ENCODE measurements around the gene SHROOM3. TPM values are rescaled to one million over a fixed set of nuclear protein-coding genes. Genes with fewer than 3 reads are reported as not detected.
A peak's percentile ranks its signal among the peaks of the same experiment; 100 is the strongest.

Gene SHROOM3
- total RNA-seq, 6 experiments from 2014 or later: 15.2 to 35.8 (median 29.9) TPM

DNA sequence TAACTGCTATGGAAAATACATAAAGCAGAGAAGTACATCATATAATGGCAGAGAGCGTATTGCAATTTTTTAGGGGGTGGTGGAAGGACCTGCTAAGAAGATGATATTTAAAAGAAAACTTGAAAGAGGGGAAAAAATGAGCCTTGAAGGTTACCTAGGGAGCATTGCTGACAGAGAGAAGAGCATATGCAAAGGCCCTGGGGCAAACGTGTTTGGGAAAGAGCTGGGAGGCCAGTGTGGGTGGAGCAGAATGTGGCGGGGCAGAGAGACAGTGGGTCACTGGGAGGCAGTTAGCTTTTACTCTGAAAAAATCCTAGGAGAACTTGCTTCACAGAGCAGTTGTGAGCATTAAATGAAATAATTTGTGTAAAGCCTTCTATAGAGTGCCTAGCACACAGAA, 157.0 kb downstream of the SHROOM3 start:
- WGBS (ENCODE audit: insufficient coverage, low coverage, low lambda C conversion rate, missing lambda C conversion rate): 89% methylated on average over 2 of the region's 3 CpGs
- no peak for ATAC-seq
- no peak overlapping the region for H3K4me3 ChIP-seq
- H3K4me1 ChIP-seq: peaks cover 0 to 3% (median 0%) of the 10 kb centered on the region in 4 donors
- H3K27ac ChIP-seq: no peak overlapping the region
- H3K9me3 ChIP-seq: no peaks in the 10 kb centered on the region
- TF ChIP-seq, protein P1, sequence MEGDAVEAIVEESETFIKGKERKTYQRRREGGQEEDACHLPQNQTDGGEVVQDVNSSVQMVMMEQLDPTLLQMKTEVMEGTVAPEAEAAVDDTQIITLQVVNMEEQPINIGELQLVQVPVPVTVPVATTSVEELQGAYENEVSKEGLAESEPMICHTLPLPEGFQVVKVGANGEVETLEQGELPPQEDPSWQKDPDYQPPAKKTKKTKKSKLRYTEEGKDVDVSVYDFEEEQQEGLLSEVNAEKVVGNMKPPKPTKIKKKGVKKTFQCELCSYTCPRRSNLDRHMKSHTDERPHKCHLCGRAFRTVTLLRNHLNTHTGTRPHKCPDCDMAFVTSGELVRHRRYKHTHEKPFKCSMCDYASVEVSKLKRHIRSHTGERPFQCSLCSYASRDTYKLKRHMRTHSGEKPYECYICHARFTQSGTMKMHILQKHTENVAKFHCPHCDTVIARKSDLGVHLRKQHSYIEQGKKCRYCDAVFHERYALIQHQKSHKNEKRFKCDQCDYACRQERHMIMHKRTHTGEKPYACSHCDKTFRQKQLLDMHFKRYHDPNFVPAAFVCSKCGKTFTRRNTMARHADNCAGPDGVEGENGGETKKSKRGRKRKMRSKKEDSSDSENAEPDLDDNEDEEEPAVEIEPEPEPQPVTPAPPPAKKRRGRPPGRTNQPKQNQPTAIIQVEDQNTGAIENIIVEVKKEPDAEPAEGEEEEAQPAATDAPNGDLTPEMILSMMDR (IDR thresholded peaks at IDR 0.05): no peak
- TF ChIP-seq POLR2A (IDR thresholded peaks at IDR 0.05): no peak
- H3K36me3 ChIP-seq: no peaks in the 10 kb centered on the region
- intact Hi-C loops (cut with DNase I): no loop called here
- DNase-seq: no peak
- H3K27me3 ChIP-seq: no peaks in the 10 kb centered on the region

DNA sequence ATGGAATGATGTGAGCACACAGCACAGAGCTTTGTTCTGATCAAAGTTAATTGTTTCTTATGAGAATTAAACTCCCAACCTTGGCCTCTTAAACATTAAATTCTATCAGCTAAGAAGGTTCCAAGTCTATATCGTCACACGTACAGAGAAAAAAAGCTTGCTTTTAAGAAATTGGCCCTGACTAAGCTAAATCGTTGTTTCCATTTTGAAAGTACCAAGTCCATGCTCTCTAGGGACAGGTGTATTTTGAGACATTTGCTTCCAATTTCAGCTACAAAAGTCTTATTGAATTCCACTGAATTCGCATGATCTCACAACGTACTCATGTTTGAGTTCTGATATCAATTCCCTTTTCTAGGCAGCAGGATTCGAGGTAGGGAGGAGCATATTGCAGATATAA, 157.4 kb downstream of the SHROOM3 start:
- no peak overlapping the region for H3K4me3 ChIP-seq
- DNase-seq (no peak), ATAC-seq (no peak)
- intact Hi-C loops (cut with DNase I): no loop called here
- H3K9me3 ChIP-seq: no peaks in the 10 kb centered on the region
- H3K27me3 ChIP-seq: no peaks in the 10 kb centered on the region
- no peak for TF ChIP-seq POLR2A (IDR thresholded peaks at IDR 0.05)
- TF ChIP-seq, protein P1 (IDR thresholded peaks at IDR 0.05): no peak
- H3K4me1 ChIP-seq: peaks cover 0 to 3% (median 0%) of the 10 kb centered on the region in 4 donors
- H3K36me3 ChIP-seq: no peaks in the 10 kb centered on the region
- H3K27ac ChIP-seq: no peak overlapping the region
- 86% methylated on average over 6 of the region's 6 CpGs for WGBS (ENCODE audit: insufficient coverage, low coverage, low lambda C conversion rate, missing lambda C conversion rate)

DNA sequence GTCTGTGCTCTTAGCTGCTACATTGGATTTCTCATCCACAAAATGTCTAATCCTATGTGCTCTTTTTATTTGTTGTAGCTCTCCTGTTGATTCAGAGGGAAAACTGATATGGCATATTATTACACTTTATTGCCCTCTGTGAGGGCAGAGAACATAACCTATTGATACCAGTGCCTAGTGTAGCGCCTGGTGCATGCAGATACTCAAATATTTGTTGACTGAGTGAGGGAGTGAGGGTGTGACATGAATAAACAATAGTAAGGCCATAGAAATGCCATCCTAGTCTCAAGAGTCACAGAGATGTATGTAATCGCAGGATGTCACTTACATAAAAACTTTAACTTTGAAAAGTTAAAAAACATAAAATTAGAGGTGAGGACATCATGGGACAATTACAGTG, 159.1 kb downstream of the SHROOM3 start:
- peak in 2 of 4 donors; percentile 32 to 55 for ATAC-seq
- 47% methylated on average over 2 of the region's 2 CpGs for WGBS (ENCODE audit: insufficient coverage, low coverage, low lambda C conversion rate, missing lambda C conversion rate)
- H3K4me1 ChIP-seq: peaks cover 0 to 3% (median 0%) of the 10 kb centered on the region in 4 donors

DNA sequence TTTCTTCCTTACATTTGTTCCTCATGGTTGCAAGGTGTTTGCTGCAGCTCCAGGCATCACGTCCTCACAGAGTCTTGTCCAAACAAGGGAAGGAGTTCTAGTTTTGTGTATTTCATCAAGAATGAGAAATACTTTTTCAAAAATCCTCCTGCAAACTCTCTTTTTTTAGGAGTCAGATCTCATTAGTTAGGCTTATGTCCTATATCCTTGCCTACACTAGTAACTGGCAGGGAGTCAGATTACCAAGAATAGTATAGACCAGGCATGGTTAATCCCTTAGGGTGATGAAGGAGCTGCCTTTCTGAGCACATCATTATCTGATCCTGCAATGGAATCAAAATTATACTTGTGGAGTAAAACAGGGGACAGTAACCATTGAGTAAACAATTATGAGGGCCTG, 160.4 kb downstream of the SHROOM3 start:
- no peak overlapping the region for H3K27ac ChIP-seq
- no peak for TF ChIP-seq POLR2A (IDR thresholded peaks at IDR 0.05)
- TF ChIP-seq, protein P1 (IDR thresholded peaks at IDR 0.05): no peak
- 100% methylated on average over 1 of the region's 1 CpG for WGBS (ENCODE audit: insufficient coverage, low coverage, low lambda C conversion rate, missing lambda C conversion rate)
- H3K27me3 ChIP-seq: no peaks in the 10 kb centered on the region
- H3K9me3 ChIP-seq: no peaks in the 10 kb centered on the region
- peaks cover 0 to 3% (median 1%) of the 10 kb centered on the region in 4 donors for H3K4me1 ChIP-seq
- H3K36me3 ChIP-seq: no peaks in the 10 kb centered on the region
- DNase-seq (no peak), ATAC-seq (no peak)
- intact Hi-C loops (cut with DNase I): no loop called here
- no peak overlapping the region for H3K4me3 ChIP-seq

More for the DNA sequence above, 159.1 kb downstream of the SHROOM3 start:
- no peak for DNase-seq
- TF ChIP-seq, protein P1 (IDR thresholded peaks at IDR 0.05): no peak
- TF ChIP-seq POLR2A (IDR thresholded peaks at IDR 0.05): no peak
- no peaks in the 10 kb centered on the region for H3K27me3 ChIP-seq
- H3K4me3 ChIP-seq: no peak overlapping the region
- H3K27ac ChIP-seq: no peak overlapping the region
- no peaks in the 10 kb centered on the region for H3K9me3 ChIP-seq
- no peaks in the 10 kb centered on the region for H3K36me3 ChIP-seq
- intact Hi-C loops (cut with DNase I): no loop called here

DNA sequence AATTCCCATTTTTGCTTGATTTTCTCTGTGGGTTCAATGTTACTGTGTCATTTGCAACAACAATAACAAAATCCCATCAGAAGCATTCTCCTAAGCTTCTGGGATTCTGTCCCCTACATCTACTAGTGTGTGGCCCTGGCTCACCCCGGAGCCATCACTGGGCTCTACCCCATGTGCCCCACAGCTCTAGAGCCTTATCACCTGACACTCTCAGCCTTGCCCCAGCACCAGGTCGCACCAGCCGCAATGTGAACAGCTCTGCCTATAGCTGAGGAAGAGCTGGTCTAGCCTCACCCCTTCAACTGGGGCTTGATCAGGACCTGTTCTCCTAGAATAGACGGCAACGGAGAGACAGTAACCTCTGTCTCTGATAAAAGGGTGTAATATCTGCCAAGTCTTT, 161.7 kb downstream of the SHROOM3 start:
- intact Hi-C loops (cut with DNase I): no loop called here
- no peak overlapping the region for H3K4me3 ChIP-seq
- H3K36me3 ChIP-seq: no peaks in the 10 kb centered on the region
- 56% methylated on average over 3 of the region's 5 CpGs for WGBS (ENCODE audit: insufficient coverage, low coverage, low lambda C conversion rate, missing lambda C conversion rate)
- peak in 1 of 4 donors; percentile 26 for ATAC-seq
- peak overlapping the region in 1 of 3 donors; percentile 31 for H3K27ac ChIP-seq
- no peak for DNase-seq
- no peak for TF ChIP-seq POLR2A (IDR thresholded peaks at IDR 0.05)
- TF ChIP-seq, protein P1 (IDR thresholded peaks at IDR 0.05): no peak
- H3K9me3 ChIP-seq: no peaks in the 10 kb centered on the region
- H3K4me1 ChIP-seq: peaks cover 0 to 5% (median 1%) of the 10 kb centered on the region in 4 donors
- no peaks in the 10 kb centered on the region for H3K27me3 ChIP-seq
